Progenitor cell of endocrine pancreas (in vitro differentiated cells): ENCODE measurements around the gene SLC45A1. TPM values are rescaled to one million over a fixed set of nuclear protein-coding genes. Genes with fewer than 3 reads are reported as not detected.

Experiments used
- DNase-seq: peaks from one replicate; pipeline ENCODE4 v3.0.0; 2021; ENCODE audit warnings: low spot score; ENCODE audit not compliant: unreplicated experiment
- H3K27ac Mint-ChIP-seq: 2 replicates; pipeline ENCODE4 v1.8.0; 2021; ENCODE audit warnings: mild to moderate bottlenecking, moderate library complexity, mixed read lengths
- H3K27me3 Mint-ChIP-seq: 2 replicates; pipeline ENCODE4 v1.8.0; 2021; ENCODE audit warnings: mixed read lengths
- H3K36me3 Mint-ChIP-seq: 2 replicates; pipeline ENCODE4 v1.8.0; 2022; ENCODE audit warnings: mixed read lengths; ENCODE audit not compliant: insufficient read depth
- H3K4me1 Mint-ChIP-seq: 2 replicates; pipeline ENCODE4 v1.8.0; 2021; ENCODE audit warnings: low read depth, mixed read lengths
- H3K4me3 Mint-ChIP-seq: 2 replicates; pipeline ENCODE4 v1.8.0; 2021; ENCODE audit warnings: low read depth, mild to moderate bottlenecking, moderate library complexity, mixed read lengths
- H3K9me3 Mint-ChIP-seq: 2 replicates; pipeline ENCODE4 v1.8.0; 2021; ENCODE audit warnings: low read depth, mixed read lengths
- total RNA-seq: library from RNA; stranded (reverse); gene quantifications from 2 replicates; pipeline ENCODE4 v1.2.1, GENCODE V29; 2021
- TF ChIP-seq, protein P1 (sequence below): fragments of 200-600 bp; sonication (generic); IDR thresholded peaks from one replicate; pipeline ENCODE4 v1.5.0; 2021; ENCODE audit warnings: antibody characterized with exemption, mild to moderate bottlenecking; ENCODE audit not compliant: unreplicated experiment

Gene SLC45A1
- total RNA-seq, 1 donor from 2014 or later = 0.86 TPM

GRCh38 chr1:8382608-8383505 lies 64.9 kb downstream of the SLC45A1 start:
- TF ChIP-seq, protein P1, sequence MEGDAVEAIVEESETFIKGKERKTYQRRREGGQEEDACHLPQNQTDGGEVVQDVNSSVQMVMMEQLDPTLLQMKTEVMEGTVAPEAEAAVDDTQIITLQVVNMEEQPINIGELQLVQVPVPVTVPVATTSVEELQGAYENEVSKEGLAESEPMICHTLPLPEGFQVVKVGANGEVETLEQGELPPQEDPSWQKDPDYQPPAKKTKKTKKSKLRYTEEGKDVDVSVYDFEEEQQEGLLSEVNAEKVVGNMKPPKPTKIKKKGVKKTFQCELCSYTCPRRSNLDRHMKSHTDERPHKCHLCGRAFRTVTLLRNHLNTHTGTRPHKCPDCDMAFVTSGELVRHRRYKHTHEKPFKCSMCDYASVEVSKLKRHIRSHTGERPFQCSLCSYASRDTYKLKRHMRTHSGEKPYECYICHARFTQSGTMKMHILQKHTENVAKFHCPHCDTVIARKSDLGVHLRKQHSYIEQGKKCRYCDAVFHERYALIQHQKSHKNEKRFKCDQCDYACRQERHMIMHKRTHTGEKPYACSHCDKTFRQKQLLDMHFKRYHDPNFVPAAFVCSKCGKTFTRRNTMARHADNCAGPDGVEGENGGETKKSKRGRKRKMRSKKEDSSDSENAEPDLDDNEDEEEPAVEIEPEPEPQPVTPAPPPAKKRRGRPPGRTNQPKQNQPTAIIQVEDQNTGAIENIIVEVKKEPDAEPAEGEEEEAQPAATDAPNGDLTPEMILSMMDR = no peak
- DNase-seq = no peak
- H3K36me3 Mint-ChIP-seq = peaks cover 11% of the 10 kb centered on the region
- H3K27me3 Mint-ChIP-seq = no peaks in the 10 kb centered on the region
- peaks cover 35% of the 10 kb centered on the region for H3K4me1 Mint-ChIP-seq
- H3K27ac Mint-ChIP-seq = peak overlapping the region; percentile 69
- no peaks in the 10 kb centered on the region for H3K9me3 Mint-ChIP-seq
- H3K4me3 Mint-ChIP-seq = no peak overlapping the region

DNA sequence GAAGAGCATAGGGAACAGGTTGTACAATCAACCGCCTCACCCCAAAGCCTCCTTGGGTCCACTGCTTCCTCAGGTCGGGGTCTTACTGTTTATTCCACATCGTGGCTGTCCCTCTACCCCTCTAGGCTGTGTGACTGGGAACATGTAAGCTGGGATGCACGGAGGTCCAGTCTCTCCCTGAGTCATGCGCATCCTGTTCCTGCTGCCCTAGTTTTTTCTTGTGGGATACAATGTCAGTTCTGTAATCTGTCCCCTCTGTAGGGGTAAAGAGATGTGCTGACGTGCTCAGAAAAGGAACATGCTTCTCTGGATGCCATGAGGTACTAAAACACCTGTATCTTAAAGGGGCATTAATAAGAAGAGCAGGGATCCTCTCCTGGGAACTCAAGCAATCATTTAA lies 66.2 kb downstream of the SLC45A1 start:
- Mint-ChIP-seq H3K27ac (peak overlapping the region; percentile 93), H3K4me1 (peaks cover 24% of the 10 kb centered on the region), H3K27me3 (no peaks in the 10 kb centered on the region), H3K9me3 (no peaks in the 10 kb centered on the region), H3K4me3 (no peak overlapping the region), H3K36me3 (peaks cover 14% of the 10 kb centered on the region)
- TF ChIP-seq, protein P1 = no peak
- DNase-seq = no peak

DNA sequence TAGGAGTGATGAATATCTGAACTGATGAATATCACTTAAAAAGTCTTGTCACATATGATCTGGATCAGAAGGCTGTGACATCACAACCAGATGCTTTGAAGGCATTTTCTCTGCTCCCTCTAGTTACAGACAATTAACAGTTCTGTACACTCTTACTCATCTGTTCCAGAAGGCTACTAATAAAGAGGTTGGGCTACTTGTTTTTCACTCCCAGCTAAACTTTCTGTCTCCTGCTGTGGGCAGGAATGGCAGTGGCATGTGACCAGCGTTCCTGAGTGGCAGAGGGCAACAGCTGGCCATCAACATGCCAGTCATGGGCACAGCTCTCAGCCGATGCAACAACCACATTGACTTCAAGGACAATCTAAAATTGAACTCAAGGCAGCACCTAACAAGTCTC lies 66.7 kb downstream of the SLC45A1 start:
- DNase-seq = no peak
- no peaks in the 10 kb centered on the region for H3K27me3 Mint-ChIP-seq
- no peak overlapping the region for H3K4me3 Mint-ChIP-seq
- H3K27ac Mint-ChIP-seq = peak overlapping the region; percentile 93
- no peaks in the 10 kb centered on the region for H3K9me3 Mint-ChIP-seq
- peaks cover 22% of the 10 kb centered on the region for H3K4me1 Mint-ChIP-seq
- TF ChIP-seq, protein P1 = no peak
- H3K36me3 Mint-ChIP-seq = peaks cover 15% of the 10 kb centered on the region

DNA sequence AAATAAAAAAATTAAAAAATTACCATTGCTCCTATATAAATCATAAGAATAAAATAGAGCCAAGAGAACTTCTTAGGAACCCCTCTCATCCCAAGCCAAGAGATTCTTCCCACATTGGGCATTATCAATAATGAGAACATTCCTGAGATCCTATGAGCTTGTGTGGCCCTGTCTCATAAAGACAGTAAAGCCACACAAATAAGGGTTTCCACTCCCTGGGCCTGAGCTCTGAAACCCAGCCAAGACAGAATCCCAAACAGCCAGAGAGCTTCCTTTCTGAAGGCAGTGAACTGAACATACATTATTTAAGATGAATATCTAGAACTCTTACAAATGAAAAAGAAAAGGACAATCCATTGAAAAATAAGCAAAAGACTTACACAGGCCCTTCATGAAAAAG lies 68.3 kb downstream of the SLC45A1 start:
- H3K4me1 Mint-ChIP-seq = peaks cover 17% of the 10 kb centered on the region
- DNase-seq = no peak
- peak overlapping the region; percentile 84 for H3K27ac Mint-ChIP-seq
- H3K9me3 Mint-ChIP-seq = no peaks in the 10 kb centered on the region
- TF ChIP-seq, protein P1 = no peak
- H3K27me3 Mint-ChIP-seq = no peaks in the 10 kb centered on the region
- H3K36me3 Mint-ChIP-seq = peaks cover 15% of the 10 kb centered on the region
- no peak overlapping the region for H3K4me3 Mint-ChIP-seq

GRCh38 chr1:8388732-8389562 lies 71.0 kb downstream of the SLC45A1 start:
- Mint-ChIP-seq H3K9me3 (no peaks in the 10 kb centered on the region), H3K36me3 (peaks cover 16% of the 10 kb centered on the region), H3K27me3 (no peaks in the 10 kb centered on the region), H3K4me3 (no peak overlapping the region), H3K27ac (peak overlapping the region; percentile 79), H3K4me1 (peaks cover 22% of the 10 kb centered on the region)
- no peak for DNase-seq
- TF ChIP-seq, protein P1 = no peak
